Measurements from ENCODE around the gene CASKIN2.

The CASKIN2 gene

GRCh38 chr17:75563063-75563758, 47.9 kb upstream of the CASKIN2 start:
- Histone ChIP-seq H2AFZ (ENCODE audit: low read length) (no peak overlapping the region), H4K20me1 (ENCODE audit: insufficient read depth, low read length) (no peaks in the 10 kb centered on the region), H3K27me3 (replicated peaks; ENCODE audit: insufficient read depth, low read length) (no peaks in the 10 kb centered on the region), H3K79me2 (ENCODE audit: low read length) (no peaks in the 10 kb centered on the region), H3K36me3 (replicated peaks; ENCODE audit: insufficient read depth, low read length) (no peaks in the 10 kb centered on the region), H3K9me3 (replicated peaks; ENCODE audit: insufficient read depth, low read length) (no peaks in the 10 kb centered on the region), H3K9ac (ENCODE audit: low read length) (no peak overlapping the region), H3K9me2 (replicated peaks; ENCODE audit: insufficient read depth, low read length) (no peaks in the 10 kb centered on the region), H3K4me1 (ENCODE audit: low read length) (0 out of 2 replicates have a peak, but pooled peaks cover 8% of the 10 kb centered on the region), H3F3A (ENCODE audit: insufficient read depth, low read length) (0 out of 2 replicates have a peak, but pooled peaks cover 2% of the 10 kb centered on the region), H3K4me2 (ENCODE audit: low read depth, low read length) (no peak overlapping the region), H3K27ac (ENCODE audit: low read length) (no peak overlapping the region), H3K4me3 (ENCODE audit: low read length) (no peak overlapping the region)
- no peak for TF ChIP-seq CTCF (IDR thresholded peaks at IDR 0.05; ENCODE audit: low read length)
- TF ChIP-seq EZH2phosphoT487 (IDR thresholded peaks at IDR 0.05; ENCODE audit: low read length) = no peak
- TF ChIP-seq EZH2 (optimal IDR thresholded peaks at IDR 0.05; ENCODE audit: low read depth, low read length) = no peak
- DNase-seq = no peak

GRCh38 chr17:75561927-75562603, 46.7 kb upstream of the CASKIN2 start:
- H3K27ac ChIP-seq (ENCODE audit: low read length) = no peak overlapping the region
- no peak for DNase-seq
- H2AFZ ChIP-seq (ENCODE audit: low read length) = no peak overlapping the region
- H3K36me3 ChIP-seq (replicated peaks; ENCODE audit: insufficient read depth, low read length) = no peaks in the 10 kb centered on the region
- TF ChIP-seq EZH2 (optimal IDR thresholded peaks at IDR 0.05; ENCODE audit: low read depth, low read length) = no peak
- no peak for TF ChIP-seq EZH2phosphoT487 (IDR thresholded peaks at IDR 0.05; ENCODE audit: low read length)
- TF ChIP-seq CTCF (IDR thresholded peaks at IDR 0.05; ENCODE audit: low read length) = no peak
- no peaks in the 10 kb centered on the region for H3K9me2 ChIP-seq (replicated peaks; ENCODE audit: insufficient read depth, low read length)
- no peaks in the 10 kb centered on the region for H3K9me3 ChIP-seq (replicated peaks; ENCODE audit: insufficient read depth, low read length)
- no peak overlapping the region for H3K4me3 ChIP-seq (ENCODE audit: low read length)
- no peaks in the 10 kb centered on the region for H3K27me3 ChIP-seq (replicated peaks; ENCODE audit: insufficient read depth, low read length)
- 0 out of 2 replicates have a peak, but pooled peaks cover 2% of the 10 kb centered on the region for H3F3A ChIP-seq (ENCODE audit: insufficient read depth, low read length)
- no peaks in the 10 kb centered on the region for H4K20me1 ChIP-seq (ENCODE audit: insufficient read depth, low read length)
- 0 out of 2 replicates have a peak, but pooled peaks cover 8% of the 10 kb centered on the region for H3K4me1 ChIP-seq (ENCODE audit: low read length)
- H3K9ac ChIP-seq (ENCODE audit: low read length) = no peak overlapping the region
- H3K4me2 ChIP-seq (ENCODE audit: low read depth, low read length) = no peak overlapping the region
- H3K79me2 ChIP-seq (ENCODE audit: low read length) = no peaks in the 10 kb centered on the region

- DNase-seq = no peak
- Histone ChIP-seq H3K27me3 (replicated peaks; ENCODE audit: insufficient read depth, low read length) (no peaks in the 10 kb centered on the region), H2AFZ (ENCODE audit: low read length) (no peak overlapping the region), H3K36me3 (replicated peaks; ENCODE audit: insufficient read depth, low read length) (no peaks in the 10 kb centered on the region), H3K9ac (ENCODE audit: low read length) (no peak overlapping the region), H3K4me2 (ENCODE audit: low read depth, low read length) (no peak overlapping the region), H3K79me2 (ENCODE audit: low read length) (no peaks in the 10 kb centered on the region), H4K20me1 (ENCODE audit: insufficient read depth, low read length) (no peaks in the 10 kb centered on the region), H3F3A (ENCODE audit: insufficient read depth, low read length) (no peaks in the 10 kb centered on the region), H3K9me3 (replicated peaks; ENCODE audit: insufficient read depth, low read length) (no peaks in the 10 kb centered on the region), H3K9me2 (replicated peaks; ENCODE audit: insufficient read depth, low read length) (no peaks in the 10 kb centered on the region), H3K4me3 (ENCODE audit: low read length) (no peak overlapping the region), H3K4me1 (ENCODE audit: low read length) (no peaks in the 10 kb centered on the region), H3K27ac (ENCODE audit: low read length) (no peak overlapping the region)
- no peak for TF ChIP-seq CTCF (IDR thresholded peaks at IDR 0.05; ENCODE audit: low read length)
- TF ChIP-seq EZH2 (optimal IDR thresholded peaks at IDR 0.05; ENCODE audit: low read depth, low read length) = no peak
- no peak for TF ChIP-seq EZH2phosphoT487 (IDR thresholded peaks at IDR 0.05; ENCODE audit: low read length)
Measured at GRCh38 chr17:75559958-75560533, 44.7 kb upstream of the CASKIN2 start.

Measured in MM.1S (cell line).